Esophagus muscularis mucosa (tissue), 4 donors: ENCODE measurements around the gene MAST3.

Source experiments
- EP300 ChIP-seq: sonication (generic); formaldehyde crosslinking; IDR thresholded peaks from one replicate; pipeline ENCODE4 v1.6.1; 2017; ENCODE audit warnings: antibody characterized with exemption
- POLR2A ChIP-seq: fragments of 450-650 bp; IDR thresholded peaks from one replicate; pipeline ENCODE4 v1.6.1; 2017; ENCODE audit warnings: antibody characterized with exemption, moderate library complexity, mild to moderate bottlenecking, low read depth
- POLR2AphosphoS5 ChIP-seq, 2 donors: sonication (generic); formaldehyde crosslinking; IDR thresholded peaks; one replicate each; pipeline ENCODE4 v1.6.1; 2017; ENCODE audit warnings: antibody characterized with exemption in 2 of 2
- TF ChIP-seq, protein P1 (sequence below), 3 experiments: fragments of 200-600 bp in 2 of 3; fragments of 450-650 bp in 1 of 3; sonication (generic) in 2 of 3; IDR thresholded peaks; one replicate each; pipeline ENCODE4 v1.5.1; 2017 to 2019; ENCODE audit warnings: antibody characterized with exemption in 3 of 3, mild to moderate bottlenecking in 2 of 3, moderate library complexity in 1 of 3

DNA sequence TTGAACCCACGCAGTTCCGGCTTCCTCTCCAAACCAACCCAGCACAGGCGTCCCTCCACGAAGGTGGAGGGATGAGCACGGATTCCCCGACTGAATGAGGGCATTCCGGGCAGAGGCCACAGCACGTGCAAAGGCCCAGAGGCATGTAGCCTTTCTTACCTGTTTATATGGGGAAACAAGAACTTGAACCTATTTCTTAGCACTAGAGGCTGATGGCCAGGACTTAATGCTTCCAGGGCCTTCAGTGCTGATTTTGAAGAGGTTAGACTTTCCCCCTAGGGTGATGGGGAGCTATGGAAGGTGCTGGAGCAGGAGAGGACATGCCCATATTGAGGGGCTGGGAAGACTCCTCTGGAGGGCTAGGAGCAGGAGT, 2.0 kb downstream of the MAST3 start:
- TF ChIP-seq EP300 (no peak), POLR2AphosphoS5 (IDR thresholded peaks at IDR 0.05) (no peak), POLR2A (no peak)
- TF ChIP-seq, protein P1, sequence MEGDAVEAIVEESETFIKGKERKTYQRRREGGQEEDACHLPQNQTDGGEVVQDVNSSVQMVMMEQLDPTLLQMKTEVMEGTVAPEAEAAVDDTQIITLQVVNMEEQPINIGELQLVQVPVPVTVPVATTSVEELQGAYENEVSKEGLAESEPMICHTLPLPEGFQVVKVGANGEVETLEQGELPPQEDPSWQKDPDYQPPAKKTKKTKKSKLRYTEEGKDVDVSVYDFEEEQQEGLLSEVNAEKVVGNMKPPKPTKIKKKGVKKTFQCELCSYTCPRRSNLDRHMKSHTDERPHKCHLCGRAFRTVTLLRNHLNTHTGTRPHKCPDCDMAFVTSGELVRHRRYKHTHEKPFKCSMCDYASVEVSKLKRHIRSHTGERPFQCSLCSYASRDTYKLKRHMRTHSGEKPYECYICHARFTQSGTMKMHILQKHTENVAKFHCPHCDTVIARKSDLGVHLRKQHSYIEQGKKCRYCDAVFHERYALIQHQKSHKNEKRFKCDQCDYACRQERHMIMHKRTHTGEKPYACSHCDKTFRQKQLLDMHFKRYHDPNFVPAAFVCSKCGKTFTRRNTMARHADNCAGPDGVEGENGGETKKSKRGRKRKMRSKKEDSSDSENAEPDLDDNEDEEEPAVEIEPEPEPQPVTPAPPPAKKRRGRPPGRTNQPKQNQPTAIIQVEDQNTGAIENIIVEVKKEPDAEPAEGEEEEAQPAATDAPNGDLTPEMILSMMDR (IDR thresholded peaks at IDR 0.05) = no peak
